ENCODE measurements around the gene C1QTNF7. TPM values are rescaled to one million over a fixed set of nuclear protein-coding genes. Genes with fewer than 3 reads are reported as not detected.

Gene C1QTNF7
- total and polyA plus RNA-seq, 2 of the 13 experiments (the other 11 are each of a cell fraction or from before 2014, with no cell fraction given): not detected

- in situ Hi-C loops (cut with HindIII; ENCODE audit: extremely low pct_ligation_motif_present, low pct_unique_long_range_greater_than_20kb): no loop called here
- H4K20me1 ChIP-seq (ENCODE audit: insufficient read depth, low read length): no peaks in the 10 kb centered on the region
- CTCF ChIA-PET (ENCODE audit: low intra/inter-chr PET ratio, low total read pairs): no interaction called here
These were observed 15.7 kb downstream of the C1QTNF7 start for GRCh38 chr4:15443371-15444160.

GRCh38 chr4:15444276-15444675 is 16.4 kb downstream of the C1QTNF7 start:
- intact Hi-C loops (cut with micrococcal nuclease; ENCODE audit: unreplicated experiment): no loop called here
- Histone ChIP-seq H3K9me3 (ENCODE audit: low read length) (no peaks in the 10 kb centered on the region), H4K20me1 (ENCODE audit: insufficient read depth, low read length) (no peaks in the 10 kb centered on the region), H3K9ac (ENCODE audit: insufficient read depth, low read depth, low read length) (no peak overlapping the region), H3K27ac (ENCODE audit: extremely low read length, insufficient read depth, low read length) (no peak overlapping the region), H2AFZ (ENCODE audit: low read length) (no peak overlapping the region), H3K36me3 (replicated peaks in 1 of 2; ENCODE audit: control insufficient read depth in 1 of 2, insufficient read depth in 2 of 2, low read length in 2 of 2) (no peaks in the 10 kb centered on the region), H3K27me3 (ENCODE audit: control insufficient read depth in 1 of 2, insufficient read depth in 2 of 2, low read length in 2 of 2) (no peaks in the 10 kb centered on the region), H3K4me2 (ENCODE audit: low read depth, low read length) (no peak overlapping the region), H3K4me3 (replicated peaks in 1 of 3; ENCODE audit: insufficient read depth in 1 of 3, low read depth in 2 of 3, low read length in 3 of 3) (no peak overlapping the region), H3K79me2 (ENCODE audit: insufficient read depth, low read length) (no peaks in the 10 kb centered on the region), H3K4me1 (ENCODE audit: insufficient read depth, low read length) (no peaks in the 10 kb centered on the region)
- CTCF ChIA-PET (ENCODE audit: low intra/inter-chr PET ratio, low total read pairs): no interaction called here
- 19% methylated on average over 7 of the region's 7 CpGs for WGBS (ENCODE audit: low lambda C conversion rate)
- no peak for DNase-seq (ENCODE audit: low spot score)
- POLR2A ChIA-PET: no interaction called here
- no peak for ATAC-seq
- no TSS peak for BruUV-seq (replicated peaks)
- in situ Hi-C loops (cut with HindIII; ENCODE audit: extremely low pct_ligation_motif_present, low pct_unique_long_range_greater_than_20kb): no loop called here
- no peak for FAIRE-seq
- TF ChIP-seq, protein P1, sequence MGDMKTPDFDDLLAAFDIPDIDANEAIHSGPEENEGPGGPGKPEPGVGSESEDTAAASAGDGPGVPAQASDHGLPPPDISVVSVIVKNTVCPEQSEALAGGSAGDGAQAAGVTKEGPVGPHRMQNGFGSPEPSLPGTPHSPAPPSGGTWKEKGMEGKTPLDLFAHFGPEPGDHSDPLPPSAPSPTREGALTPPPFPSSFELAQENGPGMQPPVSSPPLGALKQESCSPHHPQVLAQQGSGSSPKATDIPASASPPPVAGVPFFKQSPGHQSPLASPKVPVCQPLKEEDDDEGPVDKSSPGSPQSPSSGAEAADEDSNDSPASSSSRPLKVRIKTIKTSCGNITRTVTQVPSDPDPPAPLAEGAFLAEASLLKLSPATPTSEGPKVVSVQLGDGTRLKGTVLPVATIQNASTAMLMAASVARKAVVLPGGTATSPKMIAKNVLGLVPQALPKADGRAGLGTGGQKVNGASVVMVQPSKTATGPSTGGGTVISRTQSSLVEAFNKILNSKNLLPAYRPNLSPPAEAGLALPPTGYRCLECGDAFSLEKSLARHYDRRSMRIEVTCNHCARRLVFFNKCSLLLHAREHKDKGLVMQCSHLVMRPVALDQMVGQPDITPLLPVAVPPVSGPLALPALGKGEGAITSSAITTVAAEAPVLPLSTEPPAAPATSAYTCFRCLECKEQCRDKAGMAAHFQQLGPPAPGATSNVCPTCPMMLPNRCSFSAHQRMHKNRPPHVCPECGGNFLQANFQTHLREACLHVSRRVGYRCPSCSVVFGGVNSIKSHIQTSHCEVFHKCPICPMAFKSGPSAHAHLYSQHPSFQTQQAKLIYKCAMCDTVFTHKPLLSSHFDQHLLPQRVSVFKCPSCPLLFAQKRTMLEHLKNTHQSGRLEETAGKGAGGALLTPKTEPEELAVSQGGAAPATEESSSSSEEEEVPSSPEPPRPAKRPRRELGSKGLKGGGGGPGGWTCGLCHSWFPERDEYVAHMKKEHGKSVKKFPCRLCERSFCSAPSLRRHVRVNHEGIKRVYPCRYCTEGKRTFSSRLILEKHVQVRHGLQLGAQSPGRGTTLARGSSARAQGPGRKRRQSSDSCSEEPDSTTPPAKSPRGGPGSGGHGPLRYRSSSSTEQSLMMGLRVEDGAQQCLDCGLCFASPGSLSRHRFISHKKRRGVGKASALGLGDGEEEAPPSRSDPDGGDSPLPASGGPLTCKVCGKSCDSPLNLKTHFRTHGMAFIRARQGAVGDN (CRISPR knock-in tag; IDR thresholded peaks at IDR 0.05): no peak
- TF ChIP-seq ZNF775 (CRISPR knock-in tag; IDR thresholded peaks at IDR 0.05; ENCODE audit: borderline replicate concordance): no peak
- TF ChIP-seq CHD2 (IDR thresholded peaks at IDR 0.05; ENCODE audit: low read depth, low read length): no peak
- TF ChIP-seq YEATS4 (CRISPR knock-in tag; IDR thresholded peaks at IDR 0.05; ENCODE audit: borderline replicate concordance): no peak
- no peak for TF ChIP-seq TRIM22 (IDR thresholded peaks at IDR 0.05)
- TF ChIP-seq TRIM24 (CRISPR knock-in tag; IDR thresholded peaks at IDR 0.05): no peak
- TF ChIP-seq SIN3A (IDR thresholded peaks at IDR 0.05; ENCODE audit: borderline replicate concordance, low read depth, low read length): no peak
- TF ChIP-seq NR2F2 (IDR thresholded peaks at IDR 0.05; ENCODE audit: borderline replicate concordance, low read depth): no peak
- no peak for TF ChIP-seq FOXA1 (IDR thresholded peaks at IDR 0.05)
- no peak for TF ChIP-seq FOXA1 (CRISPR knock-in tag; IDR thresholded peaks at IDR 0.05)
- no peak for TF ChIP-seq YY1 (IDR thresholded peaks at IDR 0.05; ENCODE audit: insufficient read depth, insufficient replicate concordance, low read depth, low read length)
- TF ChIP-seq, protein P2, sequence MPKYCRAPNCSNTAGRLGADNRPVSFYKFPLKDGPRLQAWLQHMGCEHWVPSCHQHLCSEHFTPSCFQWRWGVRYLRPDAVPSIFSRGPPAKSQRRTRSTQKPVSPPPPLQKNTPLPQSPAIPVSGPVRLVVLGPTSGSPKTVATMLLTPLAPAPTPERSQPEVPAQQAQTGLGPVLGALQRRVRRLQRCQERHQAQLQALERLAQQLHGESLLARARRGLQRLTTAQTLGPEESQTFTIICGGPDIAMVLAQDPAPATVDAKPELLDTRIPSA (CRISPR knock-in tag; IDR thresholded peaks at IDR 0.05; ENCODE audit: borderline replicate concordance): no peak

More at GRCh38 chr4:15443371-15444160, 15.7 kb downstream of the C1QTNF7 start:
- no TSS peak for BruUV-seq (replicated peaks)
- FAIRE-seq (no peak), DNase-seq (ENCODE audit: low spot score) (no peak), ATAC-seq (no peak)
- Histone ChIP-seq H3K4me3 (replicated peaks in 1 of 3; ENCODE audit: insufficient read depth in 1 of 3, low read depth in 2 of 3, low read length in 3 of 3) (no peak overlapping the region), H3K27ac (ENCODE audit: extremely low read length, insufficient read depth, low read length) (no peak overlapping the region), H3K9me3 (ENCODE audit: low read length) (no peaks in the 10 kb centered on the region), H3K9ac (ENCODE audit: insufficient read depth, low read depth, low read length) (no peak overlapping the region), H3K27me3 (ENCODE audit: control insufficient read depth in 1 of 2, insufficient read depth in 2 of 2, low read length in 2 of 2) (no peaks in the 10 kb centered on the region), H3K79me2 (ENCODE audit: insufficient read depth, low read length) (no peaks in the 10 kb centered on the region), H3K4me2 (ENCODE audit: low read depth, low read length) (no peak overlapping the region), H3K4me1 (ENCODE audit: insufficient read depth, low read length) (no peaks in the 10 kb centered on the region), H2AFZ (ENCODE audit: low read length) (no peak overlapping the region), H3K36me3 (replicated peaks in 1 of 2; ENCODE audit: control insufficient read depth in 1 of 2, insufficient read depth in 2 of 2, low read length in 2 of 2) (no peaks in the 10 kb centered on the region)
- 41% methylated on average over 2 of the region's 2 CpGs for WGBS (ENCODE audit: low lambda C conversion rate)
- POLR2A ChIA-PET: no interaction called here
- TF ChIP-seq U2AF1 (optimal IDR thresholded peaks at IDR 0.05; ENCODE audit: low read depth, low read length): no peak
- intact Hi-C loops (cut with micrococcal nuclease; ENCODE audit: unreplicated experiment): no loop called here
